ENCODE measurements around the gene ACBD4.
A peak's percentile ranks its signal among the peaks of the same experiment; 100 is the strongest.

The ACBD4 gene

GRCh38 chr17:45138911-45139532, 3.5 kb downstream of the ACBD4 start:
- DNase-seq, result no peak

DNA sequence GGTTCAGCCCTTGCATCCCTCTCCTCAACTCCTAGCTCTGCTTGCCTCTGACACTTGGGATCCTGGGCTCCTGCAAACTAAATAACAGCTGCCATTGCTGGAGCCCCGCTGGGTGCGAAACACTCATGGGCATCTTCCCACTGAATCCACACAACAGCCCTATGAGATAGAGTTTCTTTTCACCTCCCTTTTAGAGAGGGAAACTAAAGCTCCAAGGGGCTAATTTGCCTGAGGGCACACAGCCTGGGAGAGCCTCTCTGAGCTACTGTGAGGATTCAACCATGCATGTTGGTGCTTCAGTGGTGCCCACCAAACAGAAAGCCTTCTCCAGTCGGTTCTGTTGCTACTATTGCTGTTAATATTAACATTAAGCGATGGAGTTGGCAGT, 4.0 kb downstream of the ACBD4 start:
- DNase-seq, result no peak

DNA sequence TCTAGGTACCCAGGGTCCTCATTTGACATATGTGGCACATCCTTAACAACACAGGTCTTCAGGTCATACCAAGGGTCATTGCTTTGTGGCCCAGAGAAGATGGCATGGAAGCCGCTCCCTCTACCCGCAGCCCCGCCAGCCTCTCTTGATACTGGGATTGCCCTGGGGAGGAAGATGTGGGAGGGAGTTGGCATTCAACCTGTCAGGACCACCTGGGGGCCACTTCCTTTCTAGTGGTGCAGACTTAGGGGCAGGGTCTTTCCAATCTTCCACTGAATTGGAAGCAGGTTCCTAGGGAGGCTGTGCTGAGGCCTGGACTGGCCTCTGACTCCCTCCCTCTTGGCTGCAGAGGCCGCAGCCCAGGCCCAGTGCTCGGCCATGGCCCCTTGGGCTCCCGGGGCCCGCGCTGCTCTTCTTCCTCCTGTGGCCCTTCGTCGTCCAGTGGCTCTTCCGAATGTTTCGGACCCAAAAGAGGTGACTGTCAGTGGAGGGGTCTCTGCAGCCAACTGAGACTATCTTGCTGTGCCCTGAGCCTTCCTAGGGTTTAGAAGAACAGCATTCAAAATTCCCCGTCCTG, 7.7 kb downstream of the ACBD4 start:
- no peak for DNase-seq

DNA sequence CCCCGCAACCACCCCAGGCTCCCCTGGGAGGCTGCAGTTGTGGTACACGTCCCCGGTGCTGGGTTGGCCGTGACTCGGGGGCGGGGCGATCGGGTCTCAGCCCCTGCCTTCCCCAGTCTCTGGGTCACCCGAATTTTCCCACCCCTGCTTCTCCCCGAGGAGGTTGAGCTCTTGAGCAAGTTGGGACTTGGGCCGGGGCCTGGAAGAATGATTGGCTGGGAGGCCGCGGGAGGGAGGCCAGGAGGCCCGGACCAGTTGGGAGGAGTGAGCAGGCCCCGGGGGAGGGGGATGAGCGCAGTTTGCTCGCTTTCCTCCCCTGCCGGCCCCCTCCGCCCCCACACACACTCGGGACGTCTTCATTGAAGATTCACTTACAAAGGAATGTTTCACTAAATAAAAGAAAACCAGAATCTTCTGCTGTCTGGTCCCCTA, 8.3 kb downstream of the ACBD4 start:
- no peak for DNase-seq

GRCh38 chr17:45144199-45145034, 8.9 kb downstream of the ACBD4 start:
- DNase-seq, result no peak

GRCh38 chr17:45145035-45145389, 9.5 kb downstream of the ACBD4 start:
- no peak for DNase-seq

- no peak for DNase-seq
Measured at GRCh38 chr17:45146166-45146565, 10.7 kb downstream of the ACBD4 start.

GRCh38 chr17:45146592-45146889, 11.1 kb downstream of the ACBD4 start:
- no peak for DNase-seq

- DNase-seq, result no peak
Measured at GRCh38 chr17:45146890-45147580, 11.5 kb downstream of the ACBD4 start.

GRCh38 chr17:45147581-45148182, 12.2 kb downstream of the ACBD4 start:
- peak; percentile 83 for DNase-seq

GRCh38 chr17:45148183-45149036, 12.9 kb downstream of the ACBD4 start, which contains the start of gene HEXIM1:
Gene HEXIM1 (plus strand): TSS chr17:45148475. CDS start chr17:45149191, 716 bp downstream.
- DNase-seq, result peak; percentile 99

DNA sequence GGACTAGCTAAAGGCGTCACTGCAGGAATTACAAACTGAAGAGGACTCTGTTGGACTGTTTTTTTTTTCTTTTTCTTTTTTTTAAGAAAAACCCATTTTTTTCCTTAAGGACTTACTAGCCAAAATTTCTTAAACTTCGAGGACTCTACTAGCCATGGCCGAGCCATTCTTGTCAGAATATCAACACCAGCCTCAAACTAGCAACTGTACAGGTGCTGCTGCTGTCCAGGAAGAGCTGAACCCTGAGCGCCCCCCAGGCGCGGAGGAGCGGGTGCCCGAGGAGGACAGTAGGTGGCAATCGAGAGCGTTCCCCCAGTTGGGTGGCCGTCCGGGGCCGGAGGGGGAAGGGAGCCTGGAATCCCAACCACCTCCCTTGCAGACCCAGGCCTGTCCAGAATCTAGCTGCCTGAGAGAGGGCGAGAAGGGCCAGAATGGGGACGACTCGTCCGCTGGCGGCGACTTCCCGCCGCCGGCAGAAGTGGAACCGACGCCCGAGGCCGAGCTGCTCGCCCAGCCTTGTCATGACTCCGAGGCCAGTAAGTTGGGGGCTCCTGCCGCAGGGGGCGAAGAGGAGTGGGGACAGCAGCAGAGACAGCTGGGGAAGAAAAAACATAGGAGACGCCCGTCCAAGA, 13.7 kb downstream of the ACBD4 start:
- DNase-seq, result peak; percentile 78

GRCh38 chr17:45149669-45150664, 14.5 kb downstream of the ACBD4 start:
- DNase-seq, result peak; percentile 47

- DNase-seq, result no peak
Measured at GRCh38 chr17:45150911-45151809, 15.7 kb downstream of the ACBD4 start.

GRCh38 chr17:45155029-45155428, 19.5 kb downstream of the ACBD4 start:
- no peak for DNase-seq

DNA sequence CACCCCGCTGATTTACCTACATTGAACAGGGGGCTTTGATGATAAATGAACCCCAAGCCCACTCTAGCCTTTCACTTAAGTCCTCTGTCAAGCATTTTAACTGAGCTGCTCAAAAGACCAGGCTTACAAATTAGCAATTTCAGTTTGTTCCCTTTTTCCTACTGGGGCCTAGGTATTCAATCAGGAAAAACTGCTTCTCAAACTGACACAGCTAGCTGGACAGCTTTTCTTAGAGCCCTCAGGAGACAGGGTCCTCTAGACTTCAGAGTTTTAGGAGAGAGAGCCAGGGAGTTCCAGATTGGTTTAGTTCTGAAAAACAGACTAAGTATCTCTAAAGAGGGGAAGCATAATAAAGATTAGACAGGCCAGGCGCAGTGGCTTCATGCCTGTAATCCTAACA, 20.0 kb downstream of the ACBD4 start:
- DNase-seq, result no peak

DNA sequence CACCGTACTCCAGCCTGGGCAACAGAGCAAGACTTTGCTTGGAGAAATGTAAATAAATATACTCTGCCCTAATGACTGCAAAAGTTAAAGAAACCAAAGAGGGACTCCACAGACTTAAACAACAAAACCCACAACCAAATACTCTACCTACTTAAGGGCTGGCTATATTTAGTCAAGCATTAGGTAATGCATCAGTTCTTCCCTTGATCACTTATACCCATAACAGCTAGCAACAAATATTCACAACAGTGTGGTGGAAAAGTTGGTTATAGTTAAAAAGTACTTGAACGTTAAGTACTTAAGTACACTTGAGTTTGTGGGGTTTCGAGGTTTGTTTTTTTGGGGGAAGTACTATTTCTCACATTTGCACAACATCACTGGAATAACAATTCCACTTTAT, 20.8 kb downstream of the ACBD4 start:
- no peak for DNase-seq

DNA sequence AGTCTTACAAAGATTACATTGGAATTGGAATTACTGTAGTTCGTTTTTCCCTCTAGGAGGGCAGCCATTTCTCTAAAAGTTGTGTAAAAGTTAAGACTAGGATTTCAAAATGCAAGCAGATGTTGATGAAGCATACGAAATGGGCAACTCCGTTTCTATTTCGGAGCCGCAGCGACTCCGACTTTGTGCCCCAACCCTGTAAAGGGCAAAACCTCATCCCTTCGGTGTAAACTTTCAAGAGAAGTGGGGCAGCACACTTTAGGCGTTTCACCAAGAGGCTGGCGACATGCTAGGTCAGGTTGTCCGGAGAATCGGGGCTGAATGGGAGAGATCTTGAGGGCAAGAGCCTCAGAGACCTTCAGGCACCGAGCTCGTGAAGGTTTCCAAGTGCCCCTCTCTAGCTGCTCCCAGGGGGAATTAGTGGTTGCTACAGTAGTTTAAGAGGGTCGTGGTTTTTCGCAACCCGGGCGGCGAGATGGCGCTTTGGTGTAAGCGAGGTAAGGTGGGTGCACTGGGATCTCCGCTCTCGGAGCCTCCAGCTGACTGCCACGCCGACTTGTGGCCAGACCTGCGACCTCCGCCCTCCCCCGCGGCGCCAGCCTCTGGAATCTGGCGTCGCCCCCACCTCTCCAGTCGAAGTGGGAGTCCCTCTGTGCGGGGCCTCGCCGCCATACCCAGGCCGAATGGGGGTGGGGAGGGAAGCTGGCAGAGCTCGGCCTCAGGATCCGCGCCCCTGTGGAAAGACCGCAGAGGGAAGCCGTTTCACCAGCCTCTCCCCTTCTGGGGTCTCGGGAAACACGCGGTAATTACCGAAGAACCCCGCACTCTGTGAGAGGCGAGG, 25.2 kb downstream of the ACBD4 start:
- DNase-seq, result peak; percentile 69
